KMS-11 (cell line): ENCODE measurements around the gene TRAIP.

Experiments used
- H2AFZ ChIP-seq: fragments of 200-600 bp; sonication (generic); 2 replicates; pipeline ENCODE4 v1.6.1; 2016; ENCODE audit warnings: antibody characterized with exemption, mixed run types, low read depth
- H3K27ac ChIP-seq: fragments of 200-600 bp; sonication (generic); 2 replicates; pipeline ENCODE4 v1.6.1; 2016; ENCODE audit warnings: mild to moderate bottlenecking, mixed run types
- H3K27me3 ChIP-seq: fragments of 200-600 bp; sonication (generic); 2 replicates; pipeline ENCODE4 v1.6.1; 2017; ENCODE audit warnings: mild to moderate bottlenecking, low read depth, mixed run types, moderate library complexity; ENCODE audit not compliant: insufficient read depth
- H3K36me3 ChIP-seq: fragments of 200-600 bp; sonication (generic); 2 replicates; pipeline ENCODE4 v1.6.1; 2017; ENCODE audit warnings: mild to moderate bottlenecking, mixed run types; ENCODE audit not compliant: insufficient read depth
- H3K4me1 ChIP-seq: fragments of 200-600 bp; sonication (generic); 2 replicates; pipeline ENCODE4 v1.6.1; 2016; ENCODE audit warnings: mild to moderate bottlenecking, low read depth, mixed run types; ENCODE audit not compliant: poor library complexity, severe bottlenecking
- H3K4me2 ChIP-seq: fragments of 200-600 bp; sonication (generic); 2 replicates; pipeline ENCODE4 v1.7.0; 2016; ENCODE audit warnings: mild to moderate bottlenecking, mixed run types
- H3K4me3 ChIP-seq: fragments of 200-600 bp; sonication (generic); IDR thresholded peaks from 2 replicates; pipeline ENCODE4 v1.6.1; 2017; ENCODE audit warnings: low read depth, low read length, mixed read lengths; ENCODE audit not compliant: insufficient read depth
- H3K79me2 ChIP-seq: fragments of 200-600 bp; sonication (generic); 2 replicates; pipeline ENCODE4 v1.6.1; 2016; ENCODE audit warnings: low read depth, mixed run types; ENCODE audit not compliant: insufficient read depth
- H3K9ac ChIP-seq: fragments of 200-600 bp; sonication (generic); 2 replicates; pipeline ENCODE4 v1.6.1; 2016; ENCODE audit warnings: mild to moderate bottlenecking, mixed run types
- H4K20me1 ChIP-seq: fragments of 200-600 bp; sonication (generic); 2 replicates; pipeline ENCODE4 v1.6.1; 2016; ENCODE audit warnings: mild to moderate bottlenecking, mixed run types; ENCODE audit not compliant: insufficient read depth
- TF ChIP-seq, protein P1 (sequence below): fragments of 200-600 bp; sonication (generic); conservative IDR thresholded peaks from 2 replicates; pipeline ENCODE4 v1.6.1; 2017; ENCODE audit warnings: low read depth, mild to moderate bottlenecking, antibody characterized with exemption, low read length, moderate library complexity, mixed read lengths

TRAIP gene

GRCh38 chr3:49877716-49878115 is 21.4 kb upstream of the TRAIP start:
- no peak overlapping the region for H3K27ac ChIP-seq

GRCh38 chr3:49876567-49876966 is 20.2 kb upstream of the TRAIP start:
- no peaks in the 10 kb centered on the region for H4K20me1 ChIP-seq
- H3K27me3 ChIP-seq, result no peaks in the 10 kb centered on the region
- H3K9ac ChIP-seq, result no peak overlapping the region
- H3K27ac ChIP-seq, result no peak overlapping the region
- no peaks in the 10 kb centered on the region for H3K4me1 ChIP-seq
- no peak overlapping the region for H3K4me2 ChIP-seq
- H3K79me2 ChIP-seq, result no peaks in the 10 kb centered on the region
- no peak overlapping the region for H3K4me3 ChIP-seq
- TF ChIP-seq, protein P1, sequence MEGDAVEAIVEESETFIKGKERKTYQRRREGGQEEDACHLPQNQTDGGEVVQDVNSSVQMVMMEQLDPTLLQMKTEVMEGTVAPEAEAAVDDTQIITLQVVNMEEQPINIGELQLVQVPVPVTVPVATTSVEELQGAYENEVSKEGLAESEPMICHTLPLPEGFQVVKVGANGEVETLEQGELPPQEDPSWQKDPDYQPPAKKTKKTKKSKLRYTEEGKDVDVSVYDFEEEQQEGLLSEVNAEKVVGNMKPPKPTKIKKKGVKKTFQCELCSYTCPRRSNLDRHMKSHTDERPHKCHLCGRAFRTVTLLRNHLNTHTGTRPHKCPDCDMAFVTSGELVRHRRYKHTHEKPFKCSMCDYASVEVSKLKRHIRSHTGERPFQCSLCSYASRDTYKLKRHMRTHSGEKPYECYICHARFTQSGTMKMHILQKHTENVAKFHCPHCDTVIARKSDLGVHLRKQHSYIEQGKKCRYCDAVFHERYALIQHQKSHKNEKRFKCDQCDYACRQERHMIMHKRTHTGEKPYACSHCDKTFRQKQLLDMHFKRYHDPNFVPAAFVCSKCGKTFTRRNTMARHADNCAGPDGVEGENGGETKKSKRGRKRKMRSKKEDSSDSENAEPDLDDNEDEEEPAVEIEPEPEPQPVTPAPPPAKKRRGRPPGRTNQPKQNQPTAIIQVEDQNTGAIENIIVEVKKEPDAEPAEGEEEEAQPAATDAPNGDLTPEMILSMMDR, result no peak
- H2AFZ ChIP-seq, result no peak overlapping the region
- no peaks in the 10 kb centered on the region for H3K36me3 ChIP-seq

More at GRCh38 chr3:49877716-49878115, 21.4 kb upstream of the TRAIP start:
- TF ChIP-seq, protein P1, result no peak
- Histone ChIP-seq H4K20me1 (no peaks in the 10 kb centered on the region), H3K4me3 (no peak overlapping the region), H3K36me3 (no peaks in the 10 kb centered on the region), H2AFZ (no peak overlapping the region), H3K27me3 (no peaks in the 10 kb centered on the region), H3K4me1 (no peaks in the 10 kb centered on the region), H3K9ac (no peak overlapping the region), H3K4me2 (no peak overlapping the region), H3K79me2 (no peaks in the 10 kb centered on the region)

GRCh38 chr3:49873623-49874022 is 17.3 kb upstream of the TRAIP start:
- Histone ChIP-seq H3K27ac (no peak overlapping the region), H2AFZ (no peak overlapping the region), H3K4me1 (no peaks in the 10 kb centered on the region), H3K27me3 (no peaks in the 10 kb centered on the region; the same call in 1 of the 2 replicates), H3K79me2 (no peaks in the 10 kb centered on the region), H4K20me1 (no peaks in the 10 kb centered on the region), H3K4me3 (no peak overlapping the region), H3K36me3 (no peaks in the 10 kb centered on the region), H3K9ac (no peak overlapping the region), H3K4me2 (no peak overlapping the region)
- TF ChIP-seq, protein P1, result no peak

DNA sequence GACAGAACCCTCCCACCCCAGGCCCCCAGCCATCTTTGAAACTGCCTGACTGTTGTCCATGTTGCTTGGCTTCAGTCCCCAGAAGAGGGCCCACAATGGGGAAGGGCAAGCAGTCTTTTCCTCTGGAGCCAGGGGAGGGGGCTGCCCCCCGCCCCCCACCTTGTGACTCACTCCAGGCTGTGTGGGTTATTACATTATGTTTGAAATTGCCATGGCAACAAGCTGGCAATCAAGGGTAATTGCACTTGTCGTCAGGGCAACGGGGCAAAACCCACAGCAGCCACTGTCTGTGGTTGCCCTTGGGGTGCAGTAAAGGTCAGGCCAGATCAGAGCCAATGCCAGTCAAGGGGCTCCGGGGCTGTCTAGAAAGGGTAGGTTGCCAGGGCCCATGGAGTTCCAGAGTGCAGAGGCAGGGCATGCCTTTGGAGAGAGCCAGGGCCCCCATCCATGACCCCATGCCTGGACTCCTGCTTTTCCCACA is 16.5 kb upstream of the TRAIP start:
- H3K27me3 ChIP-seq, result no peaks in the 10 kb centered on the region; the same call in 1 of the 2 replicates
- H3K4me3 ChIP-seq, result no peak overlapping the region
- H4K20me1 ChIP-seq, result no peaks in the 10 kb centered on the region
- H2AFZ ChIP-seq, result no peak overlapping the region
- H3K9ac ChIP-seq, result no peak overlapping the region
- TF ChIP-seq, protein P1, result no peak
- no peak overlapping the region for H3K27ac ChIP-seq
- H3K36me3 ChIP-seq, result no peaks in the 10 kb centered on the region
- no peak overlapping the region for H3K4me2 ChIP-seq
- H3K4me1 ChIP-seq, result no peaks in the 10 kb centered on the region
- no peaks in the 10 kb centered on the region for H3K79me2 ChIP-seq
